Uterus (tissue), 2 donors: ENCODE measurements around the gene ANO6.

ENCODE experiments used
- CTCF ChIP-seq, 4 experiments: fragments of 200-600 bp in 2 of 4; fragments of 450-650 bp in 2 of 4; sonication (generic) in 2 of 4; IDR thresholded peaks; one replicate each; pipeline ENCODE4 v1.5.1; 2016 to 2019; ENCODE audit warnings: antibody characterized with exemption in 4 of 4, mild to moderate bottlenecking in 2 of 4, moderate library complexity in 1 of 4
- POLR2A ChIP-seq, 2 donors: fragments of 450-650 bp; IDR thresholded peaks; one replicate each; pipeline ENCODE4 v1.6.1; 2016; ENCODE audit warnings: antibody characterized with exemption in 2 of 2, mild to moderate bottlenecking in 1 of 2, moderate library complexity in 1 of 2

- no peak for TF ChIP-seq CTCF (IDR thresholded peaks at IDR 0.05)
- TF ChIP-seq POLR2A (IDR thresholded peaks at IDR 0.05): no peak
Observed at GRCh38 chr12:45337835-45338234, 121.9 kb downstream of the ANO6 start.
